Spleen (tissue), 11 donors: Measurements from ENCODE around the gene MPZL1. TPM values are rescaled to one million over a fixed set of nuclear protein-coding genes. Genes with fewer than 3 reads are reported as not detected.

ENCODE experiments used
- DNase-seq: peaks from one replicate; pipeline ENCODE4 v3.0.0-alpha.2; 2020
- H3K27ac ChIP-seq, 8 donors: fragments of 200-600 bp; sonication (generic) in 7 of 8; 1 replicate in 4 of 8; 2 replicates in 4 of 8; pipeline versions ENCODE4 v1.5.0 to v1.8.0; 2016 to 2021; ENCODE audit warnings: inconsistent platforms in 4 of 8, mild to moderate bottlenecking in 4 of 8, moderate library complexity in 1 of 8
- H3K27me3 ChIP-seq, 7 donors: fragments of 200-600 bp; sonication (generic) in 6 of 7; replicated peaks in 1 of 7; 1 replicate in 4 of 7; 2 replicates in 3 of 7; pipeline versions ENCODE4 v1.5.0 to v1.8.0; 2016 to 2021; ENCODE audit warnings: inconsistent platforms in 3 of 7, mild to moderate bottlenecking in 1 of 7
- H3K36me3 ChIP-seq, 6 donors: fragments of 200-600 bp; sonication (generic) in 5 of 6; 1 replicate in 4 of 6; 2 replicates in 2 of 6; pipeline versions ENCODE4 v1.5.0 to v1.8.0; 2016 to 2021; ENCODE audit warnings: inconsistent platforms in 2 of 6
- H3K4me1 ChIP-seq, 6 donors: fragments of 200-600 bp; sonication (generic) in 5 of 6; 1 replicate in 3 of 6; 2 replicates in 3 of 6; pipeline versions ENCODE4 v1.5.0 to v1.8.0; 2016 to 2021; ENCODE audit warnings: inconsistent platforms in 3 of 6
- H3K4me3 ChIP-seq, 8 donors: fragments of 200-600 bp; sonication (generic) in 7 of 8; 1 replicate in 4 of 8; 2 replicates in 4 of 8; pipeline versions ENCODE4 v1.5.0 to v1.8.0; 2016 to 2021; ENCODE audit warnings: inconsistent platforms in 4 of 8, mild to moderate bottlenecking in 4 of 8, moderate library complexity in 2 of 8
- H3K9me3 ChIP-seq, 8 donors: fragments of 200-600 bp; sonication (generic) in 7 of 8; 1 replicate in 4 of 8; 2 replicates in 4 of 8; pipeline versions ENCODE4 v1.5.0 to v1.8.0; 2016 to 2021; ENCODE audit warnings: inconsistent platforms in 4 of 8
- CTCF ChIP-seq, 11 experiments: fragments of 200-600 bp in 7 of 11; fragments of 450-650 bp in 4 of 11; sonication (generic) in 4 of 11; IDR thresholded peaks in 8 of 11; conservative IDR thresholded peaks in 3 of 11; 1 replicate in 7 of 11; 2 replicates in 4 of 11; pipeline versions ENCODE4 v1.4.0 to v1.8.0; 2016 to 2021; ENCODE audit warnings: antibody characterized with exemption in 11 of 11, inconsistent platforms in 4 of 11, mild to moderate bottlenecking in 1 of 11
- POLR2A ChIP-seq, 3 donors: fragments of 450-650 bp; IDR thresholded peaks; one replicate each; pipeline ENCODE4 v1.5.1; 2017; ENCODE audit warnings: antibody characterized with exemption in 3 of 3, mild to moderate bottlenecking in 1 of 3
- POLR2AphosphoS5 ChIP-seq, 3 donors: sonication (generic); formaldehyde crosslinking; IDR thresholded peaks; one replicate each; pipeline ENCODE4 v1.5.1; 2017; ENCODE audit warnings: antibody characterized with exemption in 3 of 3
- WGBS, 5 donors: extraction: QIAGEN DNeasy Blood & Tissue Kit in 3 of 5; methylation state at CpG; one replicate each; pipeline versions ENCODE4 v1.1.5 to v1.1.7; 2013 to 2018; 5-methylcytosine and 5-hydroxymethylcytosine counted together
- intact Hi-C: fragments of 100-400 bp; cut with DNase I; formaldehyde crosslinking; loops from one replicate; pipeline ENCODE4 v1.15.0; 2023; ENCODE audit warnings: low total_unique reads
- polyA plus RNA-seq, 3 donors: library from polyadenylated mRNA; stranded (reverse); fragments of 200-250 nt; gene quantifications; one replicate each; pipeline ENCODE4 v1.2.1, GENCODE V29; 2013
- total RNA-seq, 7 donors: library from RNA; depleted of rRNA in 3 of 7; stranded (reverse); fragments of >200 nt in 3 of 7; fragmentation: NEBNext Ultra II Directional in 4 of 7; extraction: Animal tissue kit (Norgen Biotek cat#: 25700) in 4 of 7; gene quantifications; one replicate each; pipeline versions ENCODE4 v1.1.0 to v1.2.1, GENCODE V29; 2016 to 2021
- donor health status: healthy with polysubstance abuse.
- donor health status: DM: no; HTN: no; CAD: no; lungs with moderate emphysema.
- donor health status: DM: no; HTN: no; CAD: no.
- donor health status: Bipolar disorder and iron deficiency.
- donor health status: healthy.
- donor health status: DM: no; HTN: no; CAD: no.
- donor health status: DM: yes; HTN: yes; CAD: no.

The MPZL1 gene
- total and polyA plus RNA-seq, 10 donors = 12.0 to 65.8 (median 47.3) TPM

DNA sequence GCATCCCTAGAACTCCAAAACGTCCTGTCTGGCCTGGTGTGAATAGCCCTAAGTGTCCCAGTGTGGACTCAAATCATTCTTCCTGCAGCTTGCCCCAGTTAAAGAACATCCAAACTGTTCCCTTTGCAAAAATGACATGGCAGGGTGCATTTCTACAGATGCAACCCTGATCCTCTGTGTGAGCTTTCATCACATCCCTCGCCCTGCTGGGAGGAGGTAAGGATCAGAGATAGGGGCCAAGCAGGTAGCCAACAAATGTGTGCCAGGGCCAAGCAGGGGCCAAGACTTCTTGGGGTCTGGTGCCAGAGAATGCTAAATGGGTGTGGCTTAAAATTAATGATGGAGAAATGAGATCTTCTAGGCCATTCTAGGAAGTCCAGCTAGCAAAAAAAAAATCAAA lies 27.1 kb upstream of the MPZL1 start:
- peak overlapping the region in 1 of 8 donors; percentile 25 for H3K27ac ChIP-seq
- intact Hi-C loops = no loop called here
- TF ChIP-seq POLR2AphosphoS5 (IDR thresholded peaks at IDR 0.05) (peak in 1 of 3 donors; percentile 3), POLR2A (IDR thresholded peaks at IDR 0.05) (no peak), CTCF (IDR thresholded peaks at IDR 0.05 in 8 of 11, conservative IDR thresholded peaks at IDR 0.05 in 3 of 11) (no peak)
- peaks cover 0 to 41% (median 2%) of the 10 kb centered on the region in 6 donors for H3K4me1 ChIP-seq
- H3K9me3 ChIP-seq = no peaks in the 10 kb centered on the region
- no peak overlapping the region for H3K4me3 ChIP-seq
- WGBS, 5 donors = 84 to 100% (median 88%) methylated on average over 2 of the region's 2 CpGs
- peaks cover 0 to 100% (median 98%) of the 10 kb centered on the region in 6 donors for H3K36me3 ChIP-seq
- DNase-seq = no peak
- no peaks in the 10 kb centered on the region for H3K27me3 ChIP-seq

DNA sequence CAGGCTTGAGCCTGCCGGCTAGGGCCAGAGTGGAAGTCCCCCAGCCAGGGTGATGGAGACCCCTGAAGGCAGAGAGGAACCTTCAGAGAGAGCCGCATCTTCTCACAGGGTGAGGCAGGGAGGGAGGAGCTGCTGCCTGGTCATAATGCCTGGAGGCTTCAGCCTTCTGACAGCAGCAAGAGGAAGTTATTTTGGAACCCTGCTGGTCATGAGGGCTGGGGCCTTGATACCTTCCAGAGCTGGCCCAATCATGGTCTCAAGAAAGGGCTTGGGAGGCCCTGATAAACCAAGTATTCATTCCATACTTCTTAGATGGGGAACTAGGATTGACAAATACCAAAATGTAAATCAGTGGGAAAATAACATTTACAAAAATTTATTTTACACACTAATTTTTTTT lies 26.6 kb upstream of the MPZL1 start:
- H3K36me3 ChIP-seq = peaks cover 0 to 100% (median 98%) of the 10 kb centered on the region in 6 donors
- no peak overlapping the region for H3K4me3 ChIP-seq
- no peaks in the 10 kb centered on the region for H3K9me3 ChIP-seq
- 85 to 92% (median 88%) methylated on average over 2 of the region's 2 CpGs for WGBS, 5 donors
- intact Hi-C loops = no loop called here
- no peaks in the 10 kb centered on the region for H3K27me3 ChIP-seq
- H3K4me1 ChIP-seq = peaks cover 0 to 37% (median 2%) of the 10 kb centered on the region in 6 donors
- no peak for DNase-seq
- H3K27ac ChIP-seq = peak overlapping the region in 1 of 8 donors; percentile 25
- TF ChIP-seq POLR2AphosphoS5 (IDR thresholded peaks at IDR 0.05) (peak in 2 of 3 donors; percentile 3 to 11), POLR2A (IDR thresholded peaks at IDR 0.05) (no peak)

DNA sequence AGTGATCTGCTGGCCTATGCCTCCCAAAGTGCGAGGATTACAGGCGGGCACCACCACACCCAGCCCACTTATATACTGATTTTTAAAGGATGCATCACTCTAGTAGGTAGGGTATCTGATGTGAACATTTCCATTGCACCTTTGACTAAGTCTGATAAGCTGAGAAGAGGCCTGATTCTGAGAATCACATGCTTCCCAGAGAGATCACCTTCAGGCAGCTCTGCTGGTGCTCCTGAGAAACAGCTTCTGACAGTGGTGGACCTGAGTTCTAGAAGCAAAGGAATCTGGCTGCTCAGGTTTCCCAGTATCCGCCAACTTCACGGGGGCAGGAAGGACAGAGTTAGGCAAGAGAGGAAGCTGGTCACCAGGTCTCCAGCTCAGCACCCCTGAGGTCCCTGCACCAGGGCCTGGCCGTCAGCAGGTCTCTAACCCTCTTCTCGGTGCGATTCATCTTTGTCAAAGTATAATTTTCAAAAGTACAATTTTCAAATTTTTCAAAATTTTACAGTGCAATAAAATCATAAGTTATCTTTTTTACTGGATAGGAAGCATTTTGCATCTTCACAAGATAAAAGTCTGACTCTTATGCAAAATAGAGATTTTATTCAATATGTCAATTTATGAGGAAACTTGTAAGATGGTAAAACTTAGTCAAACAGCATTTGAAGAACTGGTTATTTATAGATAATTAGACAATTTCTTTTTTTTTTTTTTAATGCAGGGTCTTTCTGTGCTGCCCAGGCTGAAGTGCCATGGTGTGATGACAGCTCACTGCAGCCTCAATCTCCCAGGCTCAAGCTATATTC lies 25.8 kb upstream of the MPZL1 start:
- Histone ChIP-seq H3K27me3 (no peaks in the 10 kb centered on the region), H3K4me1 (peaks cover 0 to 41% (median 2%) of the 10 kb centered on the region in 6 donors), H3K9me3 (no peaks in the 10 kb centered on the region), H3K36me3 (peaks cover 0 to 100% (median 95%) of the 10 kb centered on the region in 6 donors), H3K4me3 (no peak overlapping the region), H3K27ac (no peak overlapping the region)
- 70 to 86% (median 74%) methylated on average over 7 of the region's 7 CpGs for WGBS, 5 donors
- DNase-seq = no peak
- intact Hi-C loops = no loop called here
- no peak for TF ChIP-seq POLR2A (IDR thresholded peaks at IDR 0.05)
- no peak for TF ChIP-seq CTCF (IDR thresholded peaks at IDR 0.05 in 8 of 11, conservative IDR thresholded peaks at IDR 0.05 in 3 of 11)
- no peak for TF ChIP-seq POLR2AphosphoS5 (IDR thresholded peaks at IDR 0.05)

DNA sequence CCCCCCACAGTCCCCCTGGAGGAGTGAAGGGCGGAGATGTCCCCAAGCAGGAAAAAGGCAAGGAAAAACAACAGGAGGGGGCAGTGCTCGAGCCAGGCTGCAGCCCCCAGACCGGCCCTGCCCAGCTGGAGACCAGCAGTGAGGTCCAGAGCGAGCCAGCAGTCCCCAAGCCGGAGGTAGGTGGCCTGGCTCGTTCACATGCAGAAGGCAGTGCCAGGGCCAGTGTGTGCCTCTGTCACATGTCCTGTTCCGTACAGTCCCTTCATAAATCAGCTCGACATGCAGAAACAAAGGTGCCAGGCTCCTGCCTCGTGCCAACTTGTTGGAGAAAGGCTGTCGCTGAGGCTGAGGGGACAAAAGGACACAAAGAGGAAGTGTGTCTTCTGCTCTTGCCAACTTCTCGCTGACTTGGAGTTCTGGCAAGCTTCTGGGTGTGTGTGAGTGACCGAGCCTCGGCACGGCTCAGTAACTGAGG lies 24.1 kb upstream of the MPZL1 start:
- H3K36me3 ChIP-seq = peaks cover 0 to 100% (median 92%) of the 10 kb centered on the region in 6 donors
- no peaks in the 10 kb centered on the region for H3K27me3 ChIP-seq
- WGBS, 5 donors = 56 to 69% (median 59%) methylated on average over 14 of the region's 14 CpGs
- H3K4me1 ChIP-seq = peaks cover 0 to 46% (median 2%) of the 10 kb centered on the region in 6 donors
- no peaks in the 10 kb centered on the region for H3K9me3 ChIP-seq
- no peak overlapping the region for H3K4me3 ChIP-seq
- H3K27ac ChIP-seq = peak overlapping the region in 3 of 8 donors; percentile 16 to 50 (median 46)
- intact Hi-C loops = no loop called here
- no peak for DNase-seq
- peak; percentile 43 to 86 (median 55) for TF ChIP-seq POLR2AphosphoS5 (IDR thresholded peaks at IDR 0.05)
- TF ChIP-seq POLR2A (IDR thresholded peaks at IDR 0.05) = no peak

GRCh38 chr1:167698313-167698712 lies 23.5 kb upstream of the MPZL1 start:
- peak overlapping the region in 1 of 8 donors; percentile 50 for H3K27ac ChIP-seq
- H3K36me3 ChIP-seq = peaks cover 0 to 100% (median 92%) of the 10 kb centered on the region in 6 donors
- H3K4me3 ChIP-seq = no peak overlapping the region
- no peaks in the 10 kb centered on the region for H3K9me3 ChIP-seq
- no peaks in the 10 kb centered on the region for H3K27me3 ChIP-seq
- H3K4me1 ChIP-seq = peaks cover 0 to 51% (median 2%) of the 10 kb centered on the region in 6 donors
- intact Hi-C loops = no loop called here
- DNase-seq = no peak
- WGBS, 5 donors = 89 to 97% (median 91%) methylated on average over 4 of the region's 4 CpGs
- TF ChIP-seq CTCF (IDR thresholded peaks at IDR 0.05 in 8 of 11, conservative IDR thresholded peaks at IDR 0.05 in 3 of 11) = no peak
- no peak for TF ChIP-seq POLR2A (IDR thresholded peaks at IDR 0.05)
- TF ChIP-seq POLR2AphosphoS5 (IDR thresholded peaks at IDR 0.05) = no peak
